Natural killer cell (primary cell): ENCODE results near the gene LRP3. TPM values are rescaled to one million over a fixed set of nuclear protein-coding genes. Genes with fewer than 3 reads are reported as not detected.
A peak's percentile ranks its signal among the peaks of the same experiment; 100 is the strongest.

Experiments used
- ATAC-seq, 3 donors: fragments of 150-1000 bp in 2 of 3; fragments of 200-7000 bp in 1 of 3; cut with Tn5 transposase; 1 replicate in 1 of 3; 2 replicates in 2 of 3; pipeline ENCODE4 v1.10.0; 2021; ENCODE audit warnings: mild to moderate bottlenecking in 2 of 3, moderate library complexity in 2 of 3
- DNase-seq, 2 donors: peaks; one replicate each; pipeline versions ENCODE4 v3.0.0 to v3.0.0-alpha.2; 2013 to 2021; ENCODE audit warnings: mixed read lengths in 1 of 2
- H3K27ac ChIP-seq: one replicate; pipeline ENCODE4 v1.5.1; 2013; ENCODE audit warnings: mild to moderate bottlenecking, low read length
- H3K27me3 ChIP-seq: one replicate; pipeline ENCODE4 v1.6.1; 2013; ENCODE audit warnings: low read length; ENCODE audit not compliant: control insufficient read depth, insufficient read depth
- H3K36me3 ChIP-seq: one replicate; pipeline ENCODE4 v1.6.1; 2013; ENCODE audit warnings: low read length; ENCODE audit not compliant: control insufficient read depth, insufficient read depth
- H3K4me1 ChIP-seq: one replicate; pipeline ENCODE4 v1.6.1; 2013; ENCODE audit warnings: low read length; ENCODE audit not compliant: control insufficient read depth, insufficient read depth
- H3K4me3 ChIP-seq: one replicate; pipeline ENCODE4 v1.5.1; 2013; ENCODE audit warnings: low read length
- H3K9me3 ChIP-seq: one replicate; pipeline ENCODE4 v1.6.1; 2013; ENCODE audit warnings: low read length; ENCODE audit not compliant: control insufficient read depth, insufficient read depth
- H3K27ac Mint-ChIP-seq, 2 donors: one replicate each; pipeline ENCODE4 v1.8.0; 2022; ENCODE audit warnings: mild to moderate bottlenecking in 2 of 2, mixed read lengths in 2 of 2, moderate library complexity in 1 of 2
- H3K27me3 Mint-ChIP-seq, 2 donors: one replicate each; pipeline ENCODE4 v1.8.0; 2022; ENCODE audit warnings: low read depth in 2 of 2, mixed read lengths in 2 of 2
- H3K36me3 Mint-ChIP-seq: one replicate; pipeline ENCODE4 v1.8.0; 2022; ENCODE audit warnings: mixed read lengths
- H3K4me1 Mint-ChIP-seq, 2 donors: one replicate each; pipeline ENCODE4 v1.8.0; 2022; ENCODE audit warnings: mixed read lengths in 2 of 2
- H3K4me3 Mint-ChIP-seq: one replicate; pipeline ENCODE4 v1.8.0; 2022; ENCODE audit warnings: mild to moderate bottlenecking, moderate library complexity, mixed read lengths
- H3K9me3 Mint-ChIP-seq, 2 donors: one replicate each; pipeline ENCODE4 v1.8.0; 2022; ENCODE audit warnings: mixed read lengths in 2 of 2
- CTCF ChIP-seq: fragments of 200-600 bp; IDR thresholded peaks from one replicate; pipeline ENCODE4 v1.8.0; 2022; ENCODE audit warnings: antibody characterized with exemption
- WGBS: methylation state at CpG from one replicate; pipeline ENCODE4 v1.1.7; 2013; ENCODE audit warnings: missing lambda C conversion rate; ENCODE audit not compliant: insufficient coverage; 5-methylcytosine and 5-hydroxymethylcytosine counted together
- intact Hi-C: fragments of 100-400 bp; cut with micrococcal nuclease; formaldehyde crosslinking; loops from one replicate; pipeline ENCODE4 v1.14.2; 2022
- total RNA-seq, 4 donors: library from RNA; stranded (reverse); fragments of 120-200 nt in 1 of 4; gene quantifications; one replicate each; pipeline versions ENCODE4 v1.2.3 to v1.2.4, GENCODE V29; 2013 to 2022

Gene LRP3
- total RNA-seq, 3 donors from 2014 or later (not counting 1 experiment from before 2014, with no cell fraction given): 0.33 to 0.38 TPM; not detected in 1

- ATAC-seq (no peak), DNase-seq (no peak)
- H3K27me3 ChIP-seq: no peaks in the 10 kb centered on the region
- no peak for TF ChIP-seq CTCF
- Mint-ChIP-seq H3K9me3 (no peaks in the 10 kb centered on the region), H3K27me3 (no peaks in the 10 kb centered on the region), H3K4me3 (no peak overlapping the region), H3K4me1 (peaks cover 0 to 4% of the 10 kb centered on the region in 2 donors), H3K27ac (no peak overlapping the region), H3K36me3 (no peaks in the 10 kb centered on the region)
- H3K4me3 ChIP-seq: no peak overlapping the region
- H3K27ac ChIP-seq: no peak overlapping the region
- H3K9me3 ChIP-seq: peaks cover 12% of the 10 kb centered on the region
- intact Hi-C loops: no loop called here
- WGBS: 93% methylated on average over 8 of the region's 8 CpGs
- H3K36me3 ChIP-seq: no peaks in the 10 kb centered on the region
- H3K4me1 ChIP-seq: peaks cover 7% of the 10 kb centered on the region
Measured at GRCh38 chr19:33248104-33248503, 54.0 kb downstream of the LRP3 start.

DNA sequence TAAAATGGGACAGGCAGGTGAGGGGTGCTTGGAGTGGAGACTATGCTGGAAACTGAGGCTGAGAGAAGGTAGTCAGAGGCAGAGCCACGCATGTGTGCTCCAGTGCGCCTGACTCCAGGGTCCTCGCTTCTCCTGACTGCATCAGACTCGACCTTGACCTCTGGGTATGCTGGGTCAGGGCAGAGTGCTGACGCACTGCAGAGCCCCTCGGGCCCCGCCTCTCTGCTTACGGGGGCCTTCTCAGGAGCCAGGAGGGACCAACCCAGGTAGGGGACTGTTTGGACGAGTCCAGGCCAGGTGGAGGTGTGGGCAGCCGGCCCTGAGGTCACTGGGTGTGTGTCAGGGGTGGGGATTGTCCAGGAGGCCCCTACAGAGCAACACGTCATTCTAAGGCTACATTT is 54.4 kb downstream of the LRP3 start:
- 81% methylated on average over 11 of the region's 11 CpGs for WGBS
- Histone ChIP-seq H3K9me3 (peaks cover 12% of the 10 kb centered on the region), H3K27me3 (no peaks in the 10 kb centered on the region), H3K4me1 (peaks cover 7% of the 10 kb centered on the region), H3K4me3 (no peak overlapping the region), H3K27ac (no peak overlapping the region), H3K36me3 (no peaks in the 10 kb centered on the region)
- no peaks in the 10 kb centered on the region for H3K36me3 Mint-ChIP-seq
- no peaks in the 10 kb centered on the region for H3K9me3 Mint-ChIP-seq
- H3K27me3 Mint-ChIP-seq: no peaks in the 10 kb centered on the region
- H3K27ac Mint-ChIP-seq: no peak overlapping the region
- TF ChIP-seq CTCF: no peak
- DNase-seq: no peak
- no peak overlapping the region for H3K4me3 Mint-ChIP-seq
- intact Hi-C loops: no loop called here
- H3K4me1 Mint-ChIP-seq: peaks cover 0 to 4% of the 10 kb centered on the region in 2 donors
- ATAC-seq: no peak

GRCh38 chr19:33248954-33249613 is 55.0 kb downstream of the LRP3 start:
- Mint-ChIP-seq H3K9me3 (no peaks in the 10 kb centered on the region), H3K36me3 (no peaks in the 10 kb centered on the region), H3K4me1 (no peaks in the 10 kb centered on the region), H3K27me3 (no peaks in the 10 kb centered on the region), H3K27ac (no peak overlapping the region), H3K4me3 (no peak overlapping the region)
- no peaks in the 10 kb centered on the region for H3K36me3 ChIP-seq
- no peak for TF ChIP-seq CTCF
- H3K4me1 ChIP-seq: peaks cover 8% of the 10 kb centered on the region
- H3K9me3 ChIP-seq: peaks cover 12% of the 10 kb centered on the region
- DNase-seq (no peak), ATAC-seq (peak; percentile 44 to 62 (median 58))
- H3K27me3 ChIP-seq: no peaks in the 10 kb centered on the region
- intact Hi-C loops: no loop called here
- H3K27ac ChIP-seq: no peak overlapping the region
- no peak overlapping the region for H3K4me3 ChIP-seq
- WGBS: 33% methylated on average over 28 of the region's 28 CpGs
